Neutrophil (primary cell): ENCODE data around the gene MAPK1.
"Not testable (repeated sequence)": the region's sequence is repeated elsewhere in the genome, so short reads cannot be mapped to it uniquely, and the experiment has no call there.

ENCODE experiments used
- H3K27ac ChIP-seq: fragments of 200-600 bp; sonication (generic); 2 replicates; pipeline ENCODE4 v1.5.1; 2016; ENCODE audit warnings: mild to moderate bottlenecking, moderate library complexity
- H3K27me3 ChIP-seq: fragments of 200-600 bp; sonication (generic); 2 replicates; pipeline ENCODE4 v1.6.0; 2016; ENCODE audit warnings: mild to moderate bottlenecking
- H3K36me3 ChIP-seq: fragments of 200-600 bp; sonication (generic); 2 replicates; pipeline ENCODE4 v1.5.1; 2017
- H3K4me1 ChIP-seq, 2 experiments: fragments of 200-600 bp in 1 of 2; sonication (generic) in 1 of 2; 1 replicate in 1 of 2; 2 replicates in 1 of 2; pipeline versions ENCODE4 v1.5.1 to v1.6.1; 2013 to 2016; ENCODE audit warnings: low read depth in 1 of 2, low read length in 1 of 2, mild to moderate bottlenecking in 1 of 2, moderate library complexity in 1 of 2; ENCODE audit not compliant: control insufficient read depth in 1 of 2, insufficient read depth in 1 of 2
- H3K4me3 ChIP-seq, 2 experiments: fragments of 200-600 bp in 1 of 2; sonication (generic) in 1 of 2; 1 replicate in 1 of 2; 2 replicates in 1 of 2; pipeline ENCODE4 v1.5.1; 2013 to 2016; ENCODE audit warnings: low read depth in 1 of 2, low read length in 1 of 2, mild to moderate bottlenecking in 1 of 2, moderate library complexity in 1 of 2
- H3K9me3 ChIP-seq: fragments of 200-600 bp; sonication (generic); 2 replicates; pipeline ENCODE4 v1.5.1; 2016
- TF ChIP-seq, protein P1 (sequence below): fragments of 200-600 bp; sonication (generic); IDR thresholded peaks from 2 replicates; pipeline ENCODE4 v1.5.1; 2016; ENCODE audit warnings: antibody characterized with exemption

Gene MAPK1

DNA sequence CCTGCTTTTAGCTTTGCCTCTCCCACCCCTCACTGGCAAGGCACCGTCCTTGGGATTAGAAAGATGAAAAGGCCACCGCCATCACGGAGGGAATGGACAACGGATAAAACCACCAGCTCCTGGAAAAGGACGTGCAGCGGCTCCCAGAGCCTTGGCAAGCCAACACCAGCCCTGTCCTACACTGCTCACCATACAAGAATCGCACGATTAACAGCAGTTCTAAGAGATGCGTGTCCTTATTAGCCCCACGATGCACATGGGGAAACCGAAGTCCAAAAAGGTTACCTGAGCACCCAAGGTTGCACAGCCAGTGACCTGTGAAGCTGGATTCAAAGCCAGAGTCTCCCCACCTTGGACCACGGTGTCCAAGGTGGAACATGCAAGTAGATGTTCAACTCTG is 139.2 kb downstream of the MAPK1 start:
- Histone ChIP-seq H3K9me3 (no peaks in the 10 kb centered on the region), H3K36me3 (no peaks in the 10 kb centered on the region), H3K4me1 (no peaks in the 10 kb centered on the region), H3K4me3 (no peak overlapping the region), H3K27ac (no peak overlapping the region), H3K27me3 (no peaks in the 10 kb centered on the region)
- TF ChIP-seq, protein P1, sequence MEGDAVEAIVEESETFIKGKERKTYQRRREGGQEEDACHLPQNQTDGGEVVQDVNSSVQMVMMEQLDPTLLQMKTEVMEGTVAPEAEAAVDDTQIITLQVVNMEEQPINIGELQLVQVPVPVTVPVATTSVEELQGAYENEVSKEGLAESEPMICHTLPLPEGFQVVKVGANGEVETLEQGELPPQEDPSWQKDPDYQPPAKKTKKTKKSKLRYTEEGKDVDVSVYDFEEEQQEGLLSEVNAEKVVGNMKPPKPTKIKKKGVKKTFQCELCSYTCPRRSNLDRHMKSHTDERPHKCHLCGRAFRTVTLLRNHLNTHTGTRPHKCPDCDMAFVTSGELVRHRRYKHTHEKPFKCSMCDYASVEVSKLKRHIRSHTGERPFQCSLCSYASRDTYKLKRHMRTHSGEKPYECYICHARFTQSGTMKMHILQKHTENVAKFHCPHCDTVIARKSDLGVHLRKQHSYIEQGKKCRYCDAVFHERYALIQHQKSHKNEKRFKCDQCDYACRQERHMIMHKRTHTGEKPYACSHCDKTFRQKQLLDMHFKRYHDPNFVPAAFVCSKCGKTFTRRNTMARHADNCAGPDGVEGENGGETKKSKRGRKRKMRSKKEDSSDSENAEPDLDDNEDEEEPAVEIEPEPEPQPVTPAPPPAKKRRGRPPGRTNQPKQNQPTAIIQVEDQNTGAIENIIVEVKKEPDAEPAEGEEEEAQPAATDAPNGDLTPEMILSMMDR: no peak

DNA sequence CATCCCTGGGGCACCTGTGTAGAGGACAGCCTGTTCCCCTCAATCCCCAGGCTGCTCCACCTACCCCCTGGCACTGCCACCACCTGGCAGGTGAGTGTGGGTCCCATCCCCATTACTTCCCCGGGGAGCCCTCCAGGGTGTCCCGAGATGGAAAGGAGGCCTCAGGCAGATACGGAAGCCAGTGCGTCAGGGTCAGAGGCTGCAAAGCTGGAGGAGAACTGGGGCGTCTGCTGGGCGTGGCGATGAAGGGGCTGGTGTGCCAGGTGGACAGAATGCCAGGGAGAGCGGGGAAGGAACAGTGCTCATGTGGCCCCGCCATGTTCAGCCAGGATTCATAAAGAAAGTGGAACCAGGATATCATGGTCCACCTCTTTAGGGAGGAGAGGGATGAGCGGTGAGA is 139.7 kb downstream of the MAPK1 start:
- Histone ChIP-seq H3K27ac (no peak overlapping the region), H3K9me3 (no peaks in the 10 kb centered on the region), H3K27me3 (no peaks in the 10 kb centered on the region), H3K4me1 (no peaks in the 10 kb centered on the region), H3K4me3 (no peak overlapping the region), H3K36me3 (no peaks in the 10 kb centered on the region)
- TF ChIP-seq, protein P1: no peak

DNA sequence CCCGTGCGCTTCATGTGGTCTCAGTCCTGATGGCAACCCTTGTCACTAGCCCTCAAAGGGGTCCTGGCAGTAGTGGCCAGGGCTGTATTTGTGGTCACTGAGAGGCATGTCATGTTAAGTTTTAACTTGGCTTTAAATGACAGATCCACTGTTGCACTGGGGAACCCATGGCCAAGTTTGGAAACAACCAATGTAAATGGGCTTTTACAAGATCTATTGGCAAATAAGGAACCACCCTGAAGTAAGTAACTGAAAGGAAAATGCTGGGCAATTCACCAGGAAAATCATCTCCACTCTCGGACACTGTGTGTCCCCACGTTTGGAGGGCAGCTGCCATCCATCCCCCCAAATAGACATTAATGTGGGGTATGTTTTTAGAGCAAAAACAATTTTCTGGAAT is 140.3 kb downstream of the MAPK1 start:
- TF ChIP-seq, protein P1: no peak
- Histone ChIP-seq H3K36me3 (no peaks in the 10 kb centered on the region), H3K27me3 (no peaks in the 10 kb centered on the region), H3K4me3 (no peak overlapping the region), H3K4me1 (no peaks in the 10 kb centered on the region), H3K9me3 (no peaks in the 10 kb centered on the region), H3K27ac (no peak overlapping the region)

DNA sequence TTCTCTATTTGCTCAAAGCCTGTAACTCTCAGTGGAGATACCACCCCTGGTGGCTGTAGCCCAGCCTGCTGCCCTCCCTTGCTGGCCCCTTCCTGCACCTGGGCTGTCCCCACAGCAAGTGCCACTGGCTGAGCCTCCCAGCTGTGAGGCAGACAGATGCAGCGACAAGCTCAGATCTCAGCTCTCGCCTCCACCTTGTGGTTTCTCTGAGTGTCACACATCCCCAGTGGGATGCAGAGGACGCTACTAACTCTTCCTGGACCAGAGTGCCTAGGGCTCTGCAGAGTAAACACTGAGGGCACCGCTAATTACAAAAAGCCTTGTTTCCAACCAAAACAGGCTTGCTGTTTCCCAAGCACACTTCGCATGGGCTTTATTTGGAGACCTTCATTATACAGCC is 140.8 kb downstream of the MAPK1 start:
- Histone ChIP-seq H3K9me3 (no peaks in the 10 kb centered on the region), H3K4me1 (no peaks in the 10 kb centered on the region), H3K4me3 (no peak overlapping the region), H3K27ac (no peak overlapping the region), H3K36me3 (no peaks in the 10 kb centered on the region), H3K27me3 (no peaks in the 10 kb centered on the region)
- TF ChIP-seq, protein P1: no peak

DNA sequence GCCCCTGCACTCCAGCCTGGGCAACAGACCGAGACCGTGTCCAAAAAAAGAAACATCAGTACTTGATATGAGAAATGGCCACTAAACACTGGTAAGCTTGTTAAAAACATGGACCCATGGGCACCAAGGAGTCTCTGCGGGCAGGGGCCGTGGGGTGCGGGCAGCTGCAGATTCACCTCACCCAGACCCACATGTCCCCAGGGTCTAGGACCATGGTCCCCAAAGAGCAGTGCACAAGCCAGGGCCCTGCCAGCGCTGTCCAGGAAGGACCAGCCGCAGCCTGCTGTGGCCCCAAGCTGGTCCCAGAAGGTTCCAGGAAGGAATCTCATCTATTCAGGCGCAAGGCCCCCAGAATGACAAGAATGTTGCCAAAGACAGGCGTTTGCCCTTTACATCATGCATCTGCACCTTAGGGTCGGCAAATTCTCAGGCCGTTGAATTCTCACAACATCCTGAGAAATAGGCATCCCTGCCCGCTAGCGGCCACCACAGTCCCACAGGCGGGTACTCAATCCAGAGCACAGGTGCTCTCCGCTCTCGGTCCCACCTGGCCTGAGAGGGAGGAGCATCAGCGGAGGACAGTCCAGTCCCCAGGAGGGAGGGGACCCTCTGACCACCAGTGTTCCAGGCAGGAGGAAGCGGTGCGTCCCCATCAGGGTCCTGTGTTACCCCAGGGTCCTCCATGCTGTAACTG is 141.3 kb downstream of the MAPK1 start:
- Histone ChIP-seq H3K4me3 (no peak overlapping the region), H3K27ac (no peak overlapping the region), H3K4me1 (no peaks in the 10 kb centered on the region), H3K27me3 (no peaks in the 10 kb centered on the region), H3K9me3 (no peaks in the 10 kb centered on the region), H3K36me3 (no peaks in the 10 kb centered on the region)
- TF ChIP-seq, protein P1: no peak

DNA sequence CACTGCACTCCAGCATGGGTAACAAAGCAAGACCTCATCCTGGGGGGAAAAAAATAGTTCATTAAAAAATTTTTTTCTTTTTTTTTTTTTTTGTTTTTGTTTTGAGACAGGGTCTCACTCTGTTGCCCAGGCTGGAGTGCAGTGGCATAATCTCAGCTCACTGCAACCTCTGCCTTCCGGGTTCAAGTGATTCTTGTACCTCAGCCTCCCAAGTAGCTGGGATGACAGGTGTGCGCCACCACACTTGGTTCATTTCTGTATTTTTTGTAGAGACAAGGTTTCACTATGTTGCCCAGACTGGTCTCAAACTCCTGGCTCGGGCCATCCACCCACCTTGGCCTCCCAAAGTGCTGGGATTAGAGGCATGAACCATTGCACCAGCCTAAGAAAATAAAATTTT is 142.9 kb downstream of the MAPK1 start:
- not testable (repeated sequence) for H3K4me1 ChIP-seq, H3K4me3 ChIP-seq, H3K27ac ChIP-seq, H3K27me3 ChIP-seq, H3K9me3 ChIP-seq, H3K36me3 ChIP-seq

DNA sequence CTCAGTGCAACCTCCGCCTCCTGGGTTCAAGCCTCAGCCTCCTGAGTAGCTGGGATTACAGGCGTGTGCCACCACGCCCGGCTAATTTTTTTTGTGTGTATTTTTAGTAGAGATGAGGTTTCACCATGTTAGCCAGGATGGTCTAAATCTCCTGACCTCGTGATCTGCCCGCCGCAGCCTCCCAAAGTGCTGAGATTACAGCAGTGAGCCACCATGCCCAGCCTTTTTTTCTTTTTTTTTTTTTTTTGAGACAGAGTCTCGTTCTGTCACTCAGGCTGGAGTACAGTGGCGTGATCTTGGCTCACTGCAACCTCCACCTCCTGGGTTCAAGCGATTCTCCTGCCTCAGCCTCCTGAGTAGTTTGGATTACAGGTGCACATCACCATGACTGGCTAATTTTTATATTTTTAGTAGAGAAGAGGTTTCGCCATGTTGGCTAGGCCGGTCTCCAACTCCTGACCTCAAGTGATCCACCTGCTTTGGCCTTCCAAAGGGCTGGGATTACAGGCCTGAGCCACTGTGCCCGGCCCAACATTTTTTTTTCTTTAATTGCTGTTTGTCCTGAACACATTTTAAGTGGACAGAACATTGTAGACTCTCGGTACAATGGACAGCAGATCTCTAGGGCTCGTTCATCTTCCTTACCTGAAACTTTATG is 146.1 kb downstream of the MAPK1 start:
- not testable (repeated sequence) for H3K9me3 ChIP-seq, H3K27ac ChIP-seq, H3K36me3 ChIP-seq, H3K4me1 ChIP-seq, H3K27me3 ChIP-seq, H3K4me3 ChIP-seq

DNA sequence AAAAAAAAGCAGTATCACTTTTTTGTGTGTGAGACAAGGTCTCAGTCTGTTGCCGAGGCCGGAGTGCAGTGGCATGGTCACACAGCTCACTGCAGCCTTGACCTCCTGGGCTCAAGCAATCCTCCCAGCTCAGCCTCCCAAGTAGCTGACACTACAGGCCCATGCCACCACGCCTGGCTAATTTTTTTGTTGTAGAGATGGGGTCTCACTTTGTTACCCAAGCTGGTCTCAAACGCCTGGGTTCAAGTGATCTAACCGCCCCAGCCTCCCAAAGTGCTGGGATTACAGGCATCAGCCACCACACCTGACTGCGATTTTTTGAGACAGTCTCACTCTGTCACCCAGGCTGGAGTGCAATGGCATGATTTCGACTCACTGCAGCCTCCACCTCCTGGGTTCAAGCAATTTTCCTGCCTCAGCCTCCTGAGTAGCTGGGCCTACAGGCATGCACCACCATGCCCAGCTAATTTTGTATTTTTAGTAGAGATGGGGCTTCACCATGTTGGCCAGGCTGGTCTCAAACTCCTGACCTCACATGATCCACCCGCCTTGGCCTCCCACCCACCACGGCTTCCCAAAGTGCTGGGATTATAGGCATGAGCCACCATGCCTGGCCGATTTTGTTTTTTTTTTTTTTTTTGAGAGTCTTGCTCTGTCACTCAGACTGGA is 147.1 kb downstream of the MAPK1 start:
- not testable (repeated sequence) for H3K27me3 ChIP-seq, H3K4me1 ChIP-seq, H3K4me3 ChIP-seq, H3K9me3 ChIP-seq, H3K36me3 ChIP-seq, H3K27ac ChIP-seq
